NCI-H510A (cell line): Measurements from ENCODE around the gene HYAL3.
"Not testable (repeated sequence)": the region's sequence is repeated elsewhere in the genome, so short reads cannot be mapped to it uniquely, and the experiment has no call there.

Experiments used
- DNase-seq: peaks from one replicate; lab custom pipeline; 2025; lab: John Stamatoyannopoulos, UW

The HYAL3 gene

DNA sequence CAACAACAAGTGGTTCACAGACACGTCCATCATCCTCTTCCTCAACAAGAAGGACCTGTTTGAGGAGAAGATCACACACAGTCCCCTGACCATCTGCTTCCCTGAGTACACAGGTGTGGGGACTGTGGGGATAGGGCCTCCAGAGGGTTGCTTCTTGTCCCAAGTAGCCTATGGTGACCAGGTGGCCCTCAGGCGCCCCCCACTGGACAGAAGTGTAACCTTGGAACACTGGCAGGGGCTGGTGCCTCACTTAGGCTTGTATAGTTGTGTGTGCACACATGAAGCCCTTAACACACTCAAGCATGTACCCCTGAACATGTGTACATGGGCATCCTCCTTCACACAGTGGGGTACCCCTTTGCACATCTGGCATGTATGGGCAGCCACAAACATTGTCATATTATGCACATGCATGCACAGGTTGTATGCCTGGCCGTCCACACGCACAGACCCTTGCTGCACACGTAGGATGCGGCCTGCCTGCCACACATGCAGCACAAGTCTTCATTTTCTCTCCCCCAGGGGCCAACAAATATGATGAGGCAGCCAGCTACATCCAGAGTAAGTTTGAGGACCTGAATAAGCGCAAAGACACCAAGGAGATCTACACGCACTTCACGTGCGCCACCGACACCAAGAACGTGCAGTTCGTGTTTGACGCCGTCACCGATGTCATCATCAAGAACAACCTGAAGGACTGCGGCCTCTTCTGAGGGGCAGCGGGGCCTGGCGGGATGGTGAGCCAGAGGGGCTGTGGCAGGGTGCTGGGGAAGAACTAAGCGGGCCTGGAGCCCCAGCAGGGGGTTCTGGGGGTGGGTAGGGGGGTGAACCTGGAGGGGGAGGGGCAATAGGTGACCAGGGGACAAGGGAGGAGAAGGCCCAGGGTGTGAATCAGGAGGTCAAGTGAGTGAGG lies 42.0 kb downstream of the HYAL3 start:
- DNase-seq: peak; percentile 15

DNA sequence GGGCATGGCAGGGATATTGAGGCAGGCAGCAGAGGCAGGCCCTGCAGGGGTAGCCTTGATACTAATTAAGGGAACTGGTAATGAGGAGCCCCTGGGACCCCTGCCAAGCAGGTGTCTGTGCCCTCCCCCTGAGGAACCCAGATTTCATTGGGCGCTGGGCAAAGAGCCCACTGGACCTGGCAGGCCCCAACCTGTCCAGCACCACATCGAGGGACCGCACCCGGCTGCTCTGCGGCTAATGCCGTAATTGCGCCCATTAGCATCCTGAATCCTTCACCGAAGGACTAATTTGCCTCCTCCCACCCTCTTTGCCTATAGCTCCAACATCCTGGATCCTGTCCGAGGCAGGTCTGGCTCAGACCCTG lies 44.0 kb downstream of the HYAL3 start:
- DNase-seq: no peak

DNA sequence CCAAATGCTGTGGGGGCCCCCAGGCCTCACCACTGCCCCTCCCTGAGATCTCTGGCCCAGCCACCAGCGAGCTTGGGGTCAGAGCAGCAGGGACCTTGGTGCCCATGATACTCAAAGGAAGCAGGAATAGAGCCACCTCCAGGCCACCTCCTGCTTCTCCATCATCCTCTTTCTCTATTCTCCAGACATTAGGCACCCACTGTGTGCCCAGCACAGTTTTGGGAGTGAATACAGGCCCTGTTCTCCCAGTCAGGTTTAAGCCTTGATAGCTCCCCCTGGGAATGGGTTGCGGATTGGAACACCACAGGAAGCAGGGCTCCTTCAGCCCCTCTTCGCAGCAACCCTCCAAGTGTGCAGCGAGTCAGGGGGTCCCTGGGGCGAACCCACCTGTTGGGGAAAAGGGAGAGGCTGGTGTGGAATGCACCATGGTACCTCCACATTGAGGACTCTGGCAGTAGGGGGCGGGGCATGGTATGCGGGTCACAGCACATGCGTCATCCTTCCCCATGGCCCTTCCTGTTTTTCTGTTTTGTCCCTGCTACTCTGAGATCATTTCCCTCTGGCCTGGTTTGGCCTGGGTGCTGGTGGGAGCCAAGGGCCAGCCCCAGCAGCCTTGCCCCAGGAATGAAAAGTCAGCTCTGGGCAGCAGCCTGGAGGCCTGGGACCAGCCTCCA lies 44.5 kb downstream of the HYAL3 start:
- DNase-seq: no peak

DNA sequence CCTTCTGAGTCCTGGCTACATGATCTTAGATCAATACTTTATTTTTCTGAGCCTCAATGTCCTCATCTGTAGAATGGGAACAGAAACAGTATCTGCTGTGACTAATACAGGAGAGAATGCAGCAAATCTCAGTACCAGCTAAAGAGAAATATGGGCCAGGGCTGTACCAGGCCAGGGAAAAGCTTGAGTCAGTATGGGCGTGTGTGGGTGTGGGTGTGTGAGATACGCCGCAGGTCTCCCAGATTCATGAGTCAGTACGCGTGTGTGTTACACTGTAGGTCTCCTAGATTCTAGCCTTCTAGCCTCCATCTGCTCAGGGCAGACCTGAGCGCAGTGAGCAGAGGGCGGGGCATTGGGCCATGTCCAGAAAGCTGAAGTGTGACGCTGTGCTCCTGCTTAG lies 48.0 kb downstream of the HYAL3 start:
- no peak for DNase-seq

DNA sequence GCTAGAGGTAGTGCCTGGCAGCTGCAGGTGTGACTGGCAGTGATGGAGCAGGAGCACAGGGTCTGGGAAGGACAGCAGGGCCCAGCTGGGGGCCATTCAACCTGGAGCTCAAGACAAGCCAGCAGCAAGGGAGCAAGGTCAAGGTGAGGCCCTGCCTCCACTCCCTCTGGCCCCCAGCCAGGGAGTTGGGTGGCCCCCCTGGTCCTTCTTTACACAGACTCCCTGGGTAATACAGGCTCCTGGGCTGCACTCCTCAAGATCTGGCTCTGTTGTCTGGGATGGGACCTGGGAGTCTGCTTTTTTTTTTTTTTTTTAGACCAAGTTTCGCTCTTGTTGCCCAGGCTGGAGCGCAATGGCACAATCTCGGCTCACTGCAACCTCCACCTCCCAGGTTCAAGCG lies 48.7 kb downstream of the HYAL3 start:
- DNase-seq: no peak

DNA sequence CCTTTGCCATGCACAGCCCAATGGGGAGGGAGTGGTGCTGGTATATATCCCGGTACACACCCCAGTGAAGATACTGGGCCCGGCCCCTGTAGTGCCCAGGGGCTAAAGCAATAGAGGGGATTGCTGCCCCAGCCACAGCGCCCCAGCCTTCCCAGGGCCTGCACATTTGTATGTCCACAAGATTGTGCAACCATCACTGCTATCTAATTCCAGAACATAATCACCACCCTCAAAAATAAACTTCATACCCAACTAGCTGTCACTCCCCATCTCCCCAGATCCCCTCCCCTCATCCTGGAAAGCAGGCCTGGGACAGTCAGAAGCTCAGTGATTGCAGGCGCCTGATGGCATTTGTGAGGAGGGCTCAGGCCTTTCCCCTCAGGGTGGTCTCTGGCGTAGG lies 49.7 kb downstream of the HYAL3 start:
- no peak for DNase-seq

DNA sequence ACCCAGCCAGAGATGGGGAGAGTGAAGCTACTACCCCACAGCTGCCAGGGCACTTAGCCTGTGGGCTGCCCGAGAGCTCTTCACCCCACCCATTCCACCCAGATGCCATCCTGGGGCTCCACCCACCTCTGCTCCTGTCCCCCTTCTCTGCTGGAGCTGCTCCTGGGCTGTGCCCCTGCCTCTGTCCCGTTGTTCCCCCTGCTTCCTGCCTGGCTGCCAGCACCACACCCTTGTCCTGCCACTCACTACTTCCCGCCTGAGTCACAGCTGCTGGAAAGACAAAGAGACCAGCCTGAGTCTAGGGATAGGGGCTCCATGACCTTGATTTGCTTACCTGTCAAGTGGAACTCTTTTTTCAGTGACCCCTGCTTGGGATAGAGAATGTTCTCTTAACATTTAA lies 50.8 kb downstream of the HYAL3 start:
- no peak for DNase-seq

DNA sequence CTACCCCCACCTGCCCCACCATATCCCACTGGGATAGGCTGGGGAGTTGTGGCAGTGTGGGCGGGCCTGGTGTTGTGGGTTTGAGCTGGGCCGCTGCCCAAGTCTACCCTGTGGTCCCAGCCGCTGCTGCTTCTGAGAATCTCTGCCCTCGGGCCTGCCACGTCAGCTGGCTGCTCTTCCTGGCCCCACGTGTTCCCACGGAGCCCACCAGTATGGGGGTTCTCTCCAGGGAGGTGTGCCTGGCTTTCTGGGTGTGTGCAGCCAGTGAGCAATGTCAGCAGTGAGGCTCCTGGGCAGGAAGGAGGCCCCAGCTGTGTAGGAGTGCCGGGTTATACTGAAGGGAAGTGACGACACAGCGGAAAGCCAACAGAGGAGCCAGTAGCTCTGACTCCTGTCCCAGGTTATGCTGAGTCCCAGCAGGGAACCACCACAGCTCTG lies 52.7 kb downstream of the HYAL3 start:
- no peak for DNase-seq

DNA sequence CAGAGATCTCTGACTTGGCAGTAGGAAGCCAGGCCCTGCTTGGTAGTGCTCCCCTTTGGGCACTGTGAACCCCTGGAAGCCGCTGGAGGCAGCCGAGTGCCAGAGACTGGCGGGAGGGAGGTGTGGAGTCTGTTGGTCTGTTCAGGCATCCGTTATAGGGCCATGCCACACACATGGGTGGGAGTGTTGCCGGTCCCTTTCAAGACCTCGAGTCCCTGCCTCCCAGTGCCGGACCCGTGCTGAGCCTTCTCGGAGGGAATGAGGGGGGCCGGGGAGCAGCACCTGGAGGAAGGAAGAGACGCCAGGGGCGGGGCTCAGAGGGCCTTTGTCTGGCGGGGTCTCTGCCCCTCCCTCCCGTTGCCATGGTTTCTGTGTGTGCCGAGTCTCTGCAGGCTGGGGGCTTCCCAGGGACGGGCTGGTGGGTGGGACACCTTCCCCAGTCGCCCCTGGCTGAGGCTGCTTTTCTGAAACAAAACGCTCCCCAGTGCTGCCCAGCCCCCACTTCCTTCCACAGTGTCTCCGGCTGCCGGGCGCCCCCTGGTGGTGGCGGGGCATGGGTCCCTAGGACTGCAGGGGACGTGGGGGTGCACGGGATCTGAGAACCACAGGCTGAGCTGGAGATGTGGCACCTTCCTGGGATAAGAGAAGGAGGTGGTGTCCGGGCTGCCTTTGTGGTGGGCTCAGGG lies 53.2 kb downstream of the HYAL3 start:
- peak; percentile 32 for DNase-seq

DNA sequence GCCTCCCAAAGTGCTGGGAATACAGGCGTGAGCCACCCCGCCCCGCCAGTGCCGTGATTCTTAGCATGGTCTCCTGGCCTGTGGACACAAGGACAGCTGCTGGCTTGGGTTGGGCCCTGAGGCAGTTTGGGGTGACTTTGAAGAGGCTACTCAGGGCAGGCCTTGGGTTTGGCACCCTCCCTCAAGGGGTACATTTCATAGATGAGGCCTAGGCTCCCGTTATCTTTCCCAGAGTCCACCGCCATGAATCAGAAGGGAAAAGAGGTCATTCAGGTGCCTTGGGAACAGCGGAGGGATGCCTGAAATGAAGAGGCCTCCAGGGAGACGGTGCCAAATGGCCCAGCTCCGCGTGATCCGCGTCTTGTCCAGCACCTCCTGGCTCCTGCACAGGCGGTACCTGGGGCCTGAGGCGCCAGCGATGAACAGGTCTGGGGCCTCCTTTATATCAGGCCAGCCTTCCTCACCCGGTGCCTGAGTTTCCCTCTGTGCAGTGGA lies 53.9 kb downstream of the HYAL3 start:
- no peak for DNase-seq

DNA sequence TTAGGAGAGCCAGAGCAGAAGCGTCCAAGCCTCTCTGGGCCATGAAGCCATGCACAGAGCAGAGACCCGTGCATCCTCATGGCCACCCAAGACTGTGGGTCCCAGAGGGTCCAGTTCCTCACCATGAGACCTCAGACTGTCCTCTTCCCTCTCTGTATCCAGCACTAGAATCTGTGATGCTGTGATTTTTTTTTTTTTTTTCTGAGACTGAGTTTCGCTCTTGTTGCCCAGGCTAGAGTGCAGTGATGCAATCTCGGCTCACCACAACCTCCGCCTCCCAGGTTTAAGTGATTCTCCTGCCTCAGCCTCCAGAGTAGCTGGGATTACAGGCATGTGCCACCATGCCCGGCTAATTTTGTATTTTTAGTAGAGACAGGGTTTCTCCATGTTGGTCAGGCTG lies 54.4 kb downstream of the HYAL3 start:
- not testable (repeated sequence) for DNase-seq

DNA sequence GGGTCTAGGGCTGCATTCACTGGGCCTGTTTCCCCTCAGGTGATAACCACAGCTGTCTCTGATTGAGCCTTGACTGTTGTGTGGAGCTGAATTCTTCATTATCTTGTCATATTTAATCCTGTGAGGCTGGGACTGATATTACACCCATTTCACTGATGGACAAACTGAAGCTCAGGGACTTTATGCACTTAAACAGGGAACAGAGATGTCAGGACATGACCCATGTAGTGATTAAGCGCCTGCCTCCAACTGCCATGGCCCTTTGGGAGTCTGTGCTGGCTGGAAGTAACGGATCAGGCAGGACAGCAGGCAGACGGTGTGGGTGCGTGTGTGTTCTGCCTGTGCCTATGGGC lies 55.7 kb downstream of the HYAL3 start:
- no peak for DNase-seq

DNA sequence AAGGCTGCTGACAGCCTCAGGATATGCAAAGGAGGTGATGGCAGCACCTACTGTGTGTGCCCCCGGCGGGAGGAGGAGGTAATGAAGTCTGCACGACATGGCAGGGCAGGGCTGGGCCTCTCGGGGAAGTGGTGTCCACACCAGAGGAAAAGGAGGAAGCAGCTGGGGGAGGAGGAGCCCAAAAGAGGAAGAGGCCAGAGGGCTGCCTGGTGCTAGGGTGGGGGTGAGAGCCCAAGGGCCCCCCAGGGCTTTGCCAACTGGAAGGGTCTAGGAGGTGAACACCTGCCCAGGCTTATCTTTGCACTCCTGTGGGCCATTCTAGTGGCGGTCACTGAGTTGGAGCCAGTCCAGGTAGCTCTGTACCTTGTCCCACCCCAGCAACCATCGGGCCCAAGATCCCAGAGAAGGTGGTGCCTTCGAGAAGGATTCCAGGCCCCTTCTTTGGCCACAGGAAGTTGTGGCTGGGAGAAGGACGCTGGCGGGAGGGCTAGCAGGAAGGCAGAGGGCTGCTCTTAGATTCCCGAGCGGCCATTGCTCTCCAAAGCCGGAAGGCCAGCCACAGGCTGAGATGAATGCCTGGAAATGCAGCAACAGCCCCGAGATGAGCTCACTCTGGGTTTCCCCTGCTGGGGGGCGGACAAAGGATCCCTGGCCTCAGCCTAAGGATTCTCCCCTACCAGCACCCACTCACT lies 56.2 kb downstream of the HYAL3 start:
- DNase-seq: no peak
